GM10248 (cell line): ENCODE results near the gene MAP1LC3A.

Experiments
- CTCF ChIA-PET: fragments of 300-600 bp; sonication (Branson Sonifier 250); formaldehyde crosslinking; extraction: SDS; loops from one replicate; lab custom pipeline; 2021; ENCODE audit warnings: antibody characterized with exemption; lab: Yijun Ruan, JAX
- POLR2A ChIA-PET: fragments of 350-650 bp; sonication (Branson Sonifier 250); formaldehyde crosslinking; extraction: SDS; loops from one replicate; lab custom pipeline; 2020; ENCODE audit warnings: antibody characterized with exemption; lab: Yijun Ruan, JAX
- DNase-seq: peaks from one replicate; pipeline ENCODE4 v3.0.0; 2012; ENCODE audit errors: extremely low spot score
- CTCF ChIP-seq: IDR thresholded peaks from 2 replicates; pipeline ENCODE4 v1.5.1; 2012; ENCODE audit warnings: mild to moderate bottlenecking, low read depth; ENCODE audit errors: extremely low read depth, missing control alignments, control extremely low read depth

MAP1LC3A gene

GRCh38 chr20:34569598-34569997, 11.1 kb downstream of the MAP1LC3A start:
- ChIA-PET POLR2A (no interaction called here), CTCF (interaction anchor here (1.6 to 3.6 kb wide), 3 partner anchors 10 to 257 kb away, joined by 4 to 12 read pairs (median 10); no protein-coding TSS in a partner anchor)
- TF ChIP-seq CTCF = no peak
- DNase-seq = no peak

- ChIA-PET POLR2A (no interaction called here), CTCF (interaction anchor here (0.8 to 3.6 kb wide), 6 partner anchors 8 to 199 kb away, joined by 3 to 12 read pairs (median 3); no protein-coding TSS in a partner anchor)
- DNase-seq = no peak
- no peak for TF ChIP-seq CTCF
Measured at GRCh38 chr20:34570859-34571306, 12.4 kb downstream of the MAP1LC3A start.

- ChIA-PET CTCF (interaction anchor here (0.8 to 3.6 kb wide), 5 partner anchors 8 to 198 kb away, joined by 3 to 12 read pairs (median 3); no protein-coding TSS in a partner anchor), POLR2A (no interaction called here)
- TF ChIP-seq CTCF = no peak
- DNase-seq = no peak
Measured at GRCh38 chr20:34571753-34572152, 13.2 kb downstream of the MAP1LC3A start.

GRCh38 chr20:34573541-34574300, 15.2 kb downstream of the MAP1LC3A start:
- ChIA-PET CTCF (interaction anchor here (1.0 to 2.1 kb wide), 5 partner anchors 9 to 183 kb away, joined by 3 to 11 read pairs (median 3); no protein-coding TSS in a partner anchor), POLR2A (no interaction called here)
- TF ChIP-seq CTCF = no peak
- DNase-seq = no peak

- CTCF ChIA-PET = interaction anchor here (1.0 to 2.1 kb wide), 5 partner anchors 9 to 182 kb away, joined by 3 to 11 read pairs (median 3); no protein-coding TSS in a partner anchor
- DNase-seq = no peak
- TF ChIP-seq CTCF = no peak
- POLR2A ChIA-PET = no interaction called here
Measured at GRCh38 chr20:34574426-34574825, 15.9 kb downstream of the MAP1LC3A start.

GRCh38 chr20:34574861-34575260, 16.3 kb downstream of the MAP1LC3A start:
- ChIA-PET POLR2A (no interaction called here), CTCF (interaction anchor here (1.0 to 2.1 kb wide), 3 partner anchors 9 to 23 kb away, joined by 3 to 11 read pairs (median 3); no protein-coding TSS in a partner anchor)
- no peak for DNase-seq
- no peak for TF ChIP-seq CTCF
